NCI-H82 treated with DMSO at 0.1 percent for 48 hours (cell line): ENCODE measurements around the gene TWSG1.
"Not testable (repeated sequence)": the region's sequence is repeated elsewhere in the genome, so short reads cannot be mapped to it uniquely, and the experiment has no call there.

ENCODE experiments used
- DNase-seq: peaks from one replicate; lab custom pipeline; 2025; ENCODE audit not compliant: unreplicated experiment; lab: John Stamatoyannopoulos, UW

Gene TWSG1

DNA sequence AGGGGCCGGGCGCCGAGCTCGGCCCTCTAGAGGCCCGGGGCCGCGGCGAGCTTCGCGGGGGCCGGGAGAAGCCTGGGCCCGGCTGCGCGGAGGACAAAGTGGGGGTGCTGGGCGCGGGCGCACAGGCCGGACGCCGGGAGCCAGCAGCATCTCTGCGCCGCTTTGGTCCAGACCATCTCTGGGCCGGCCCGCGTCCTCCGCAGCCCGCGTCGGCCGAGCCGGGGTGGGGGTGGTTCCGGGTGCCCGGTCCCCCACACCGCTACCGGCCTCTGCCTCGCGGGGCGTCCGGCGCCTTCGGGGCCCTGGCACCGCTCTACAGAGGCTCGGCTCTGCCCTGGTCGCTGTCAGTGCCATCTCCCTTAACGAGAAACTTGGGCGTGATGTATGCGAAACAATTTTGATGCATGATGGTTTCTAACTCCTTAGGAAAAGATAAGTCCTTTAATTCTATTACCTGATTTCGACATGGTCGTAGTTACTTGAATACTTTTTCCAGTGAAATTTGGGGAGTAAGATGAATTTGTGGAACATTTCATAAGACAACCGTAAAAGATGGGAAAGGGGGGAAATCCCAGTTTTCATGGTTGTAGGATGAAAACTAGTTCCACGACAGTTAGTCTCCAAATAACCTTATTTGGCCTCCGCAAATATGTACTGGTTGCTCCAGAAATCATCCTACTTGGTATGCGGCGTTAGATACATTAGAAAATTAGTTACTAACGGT lies 562 bp downstream of the TWSG1 start:
- no peak for DNase-seq

DNA sequence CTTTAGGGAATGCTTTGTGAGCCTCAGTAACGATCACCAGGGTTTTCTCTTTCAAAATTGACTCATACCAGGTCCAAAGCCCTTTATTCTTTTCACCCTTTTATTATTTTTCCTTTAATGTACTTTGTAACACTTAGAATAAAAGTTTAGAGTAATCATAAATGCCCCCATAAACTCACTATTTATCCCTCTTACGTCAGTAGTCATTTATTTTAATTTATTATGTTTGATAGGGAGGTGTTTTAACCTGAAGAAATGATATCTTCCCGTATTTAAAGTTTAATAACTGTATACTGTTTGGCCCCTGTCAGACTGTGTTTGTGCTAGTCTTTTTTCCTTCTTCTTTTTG lies 1.1 kb downstream of the TWSG1 start:
- no peak for DNase-seq

DNA sequence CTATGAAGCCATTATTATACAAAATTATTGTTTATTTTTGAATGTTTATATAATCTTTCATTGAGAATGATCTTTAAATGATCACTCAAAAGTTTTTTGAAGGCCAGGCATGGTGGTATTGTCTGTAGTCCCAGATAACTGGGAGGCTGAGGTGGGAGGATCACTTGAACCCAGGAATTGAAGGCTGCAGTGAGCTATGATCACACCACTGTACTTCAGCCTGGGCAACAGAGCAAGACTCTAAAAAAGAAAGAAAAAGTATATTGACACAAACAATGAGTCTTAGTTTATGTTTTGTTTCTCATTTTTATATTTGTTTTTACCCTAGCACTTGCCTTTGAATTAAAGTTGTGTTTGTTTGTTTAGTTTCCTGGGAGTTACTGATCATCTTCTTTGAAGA lies 2.3 kb downstream of the TWSG1 start:
- no peak for DNase-seq

DNA sequence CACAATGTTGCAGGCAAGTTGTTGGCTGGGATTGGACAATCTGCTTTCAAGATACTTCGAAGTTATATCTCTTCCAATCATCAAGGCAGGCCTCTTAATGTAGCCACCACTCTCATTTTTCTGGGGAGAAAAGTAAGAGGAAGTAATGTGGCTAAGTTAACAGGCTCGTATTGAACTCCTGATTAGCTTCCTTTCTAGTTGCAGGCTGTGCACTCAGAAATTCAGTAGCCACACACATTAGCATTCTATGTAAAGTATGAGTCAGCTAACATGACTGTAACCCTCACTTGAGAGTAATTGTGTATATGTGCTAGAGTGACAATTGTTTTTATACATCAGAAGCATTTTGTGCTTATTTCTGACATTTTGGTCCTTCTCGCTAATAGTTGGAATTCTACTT lies 3.3 kb downstream of the TWSG1 start:
- no peak for DNase-seq

DNA sequence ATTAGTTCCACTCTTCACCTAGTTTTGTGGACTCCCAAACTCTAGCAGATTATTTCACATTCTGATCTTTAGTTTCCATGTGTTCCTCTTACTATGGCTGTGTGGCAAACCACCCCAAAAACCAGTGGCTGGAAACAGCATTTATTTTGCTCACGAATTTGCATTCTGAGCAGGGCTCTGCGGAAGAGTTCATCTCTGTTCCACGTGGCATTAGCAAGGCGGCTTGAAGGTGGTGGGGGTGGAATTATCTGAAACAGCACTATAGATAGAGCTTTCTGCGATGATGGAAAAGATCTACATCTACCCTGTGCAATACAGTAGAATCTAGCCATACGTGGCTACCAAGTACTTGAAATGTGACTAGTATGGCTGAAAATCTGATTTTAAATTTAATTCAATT lies 5.9 kb downstream of the TWSG1 start:
- no peak for DNase-seq

DNA sequence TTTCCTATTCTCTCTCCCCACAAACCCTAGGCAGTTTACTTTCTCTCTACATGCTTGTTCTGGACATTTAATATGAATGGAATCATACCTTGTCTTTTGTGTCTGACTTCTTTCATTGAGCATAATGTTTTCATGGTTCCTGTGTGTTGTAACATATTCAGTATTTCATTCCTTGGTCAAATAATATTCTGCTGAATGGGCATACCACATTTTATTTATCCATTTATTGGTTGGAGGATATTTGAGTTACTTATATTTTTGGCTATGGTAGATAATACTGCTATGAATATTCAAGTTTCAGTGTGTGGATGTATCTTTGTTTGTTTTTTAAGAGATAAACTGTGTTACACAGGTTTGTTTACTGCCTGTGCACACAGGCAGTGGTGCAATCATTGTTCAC lies 9.0 kb downstream of the TWSG1 start:
- DNase-seq = no peak

DNA sequence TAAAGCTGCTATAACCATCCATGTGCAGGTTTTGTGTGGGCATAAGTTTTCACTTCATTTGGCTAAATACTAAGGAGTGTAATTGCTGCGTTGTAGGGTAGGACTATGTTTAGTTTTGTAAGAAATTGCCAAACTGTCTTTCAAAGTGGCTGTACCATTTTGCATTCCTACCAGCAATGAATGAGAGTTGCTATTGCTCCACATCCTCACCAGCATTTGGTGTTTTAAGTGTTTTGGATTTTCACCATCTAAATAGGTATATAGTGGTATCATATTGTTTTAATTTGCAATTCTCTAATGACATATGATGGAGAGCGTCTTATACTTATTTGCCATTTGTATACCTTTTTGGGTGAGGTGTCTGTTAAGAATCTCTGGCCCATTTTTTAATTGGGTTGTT lies 12.2 kb downstream of the TWSG1 start:
- DNase-seq = no peak

DNA sequence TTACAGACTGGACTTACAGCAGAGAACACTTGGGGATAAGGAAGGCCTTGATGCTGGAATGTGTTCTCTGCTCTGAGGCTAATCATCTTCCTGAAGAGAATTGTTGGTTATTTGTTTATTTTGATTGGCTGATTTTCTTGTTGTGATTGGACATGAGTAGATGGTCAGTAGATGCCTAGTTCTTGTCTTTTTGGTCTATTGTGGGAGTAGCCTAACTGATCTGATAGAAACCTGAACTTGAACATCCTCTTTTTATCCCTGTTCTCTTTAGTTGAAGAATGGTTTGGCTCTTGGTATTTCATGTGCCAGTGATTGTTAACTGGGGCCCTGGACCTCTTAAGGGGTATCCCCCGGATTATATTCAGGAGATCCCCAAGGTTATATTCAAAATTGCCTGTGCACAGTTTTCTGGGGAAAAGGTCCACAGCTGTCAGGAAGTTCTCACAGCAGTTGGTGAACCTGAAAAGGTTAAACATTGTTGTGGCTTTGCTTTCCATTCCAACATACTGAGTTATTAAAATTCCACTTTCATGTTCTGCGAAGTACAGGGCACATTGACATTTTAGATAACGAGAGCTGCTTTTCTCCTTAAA lies 13.6 kb downstream of the TWSG1 start:
- DNase-seq = no peak

DNA sequence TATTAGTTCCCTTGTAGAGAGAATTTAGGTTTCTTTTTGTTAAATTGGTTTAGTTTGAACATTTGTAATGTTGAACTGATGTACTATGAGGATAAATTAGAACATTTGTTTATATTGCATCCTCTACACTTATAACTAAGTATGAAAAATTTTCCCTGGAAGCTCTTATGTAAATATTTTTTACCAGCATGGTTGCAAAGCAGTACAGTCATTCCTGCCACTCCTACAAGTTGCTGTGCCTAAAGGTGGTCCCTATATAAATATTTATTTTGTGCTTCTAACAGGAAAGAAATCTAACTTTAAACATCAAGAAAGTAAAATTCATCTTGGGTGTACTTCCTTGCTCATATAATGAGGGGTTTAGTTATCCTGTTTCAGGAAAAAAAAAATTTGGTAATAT lies 14.2 kb downstream of the TWSG1 start:
- DNase-seq = no peak

DNA sequence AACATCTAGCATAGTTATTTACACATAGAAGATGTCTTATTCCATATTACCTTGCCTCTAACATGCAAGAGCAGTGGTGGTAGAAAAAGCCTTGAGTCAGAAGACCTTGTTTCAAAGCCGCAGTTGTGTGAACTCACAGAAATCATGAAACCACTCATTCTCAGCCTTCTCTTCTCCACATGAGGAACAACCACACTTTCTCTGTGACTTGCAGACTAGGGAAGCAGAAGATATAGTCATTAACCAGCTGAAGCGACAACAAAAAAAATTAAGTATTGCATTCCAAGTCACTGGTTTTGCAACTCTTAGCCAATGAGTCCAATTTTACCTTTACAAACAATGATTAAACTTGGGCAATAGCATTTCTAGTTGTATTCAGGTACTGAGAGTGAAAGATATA lies 19.0 kb downstream of the TWSG1 start:
- DNase-seq = no peak

DNA sequence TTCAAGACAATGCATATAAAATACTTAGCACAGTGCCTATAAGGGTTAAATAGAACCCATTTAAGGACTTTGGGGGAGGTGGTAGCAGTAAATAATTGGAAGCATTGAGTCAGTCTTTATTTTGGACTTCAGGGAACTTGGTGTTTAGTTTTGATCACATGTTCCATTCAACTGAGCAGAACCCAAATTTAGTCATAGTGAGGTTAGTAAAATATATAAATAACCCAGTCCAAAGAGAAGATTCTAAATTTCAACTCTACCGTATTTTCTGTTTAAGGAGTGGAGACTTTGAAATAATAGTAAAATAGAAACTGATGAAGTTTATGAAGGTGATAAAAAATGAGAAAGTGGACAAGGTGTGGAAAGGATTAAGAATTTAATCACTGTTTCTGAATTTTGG lies 19.7 kb downstream of the TWSG1 start:
- no peak for DNase-seq

DNA sequence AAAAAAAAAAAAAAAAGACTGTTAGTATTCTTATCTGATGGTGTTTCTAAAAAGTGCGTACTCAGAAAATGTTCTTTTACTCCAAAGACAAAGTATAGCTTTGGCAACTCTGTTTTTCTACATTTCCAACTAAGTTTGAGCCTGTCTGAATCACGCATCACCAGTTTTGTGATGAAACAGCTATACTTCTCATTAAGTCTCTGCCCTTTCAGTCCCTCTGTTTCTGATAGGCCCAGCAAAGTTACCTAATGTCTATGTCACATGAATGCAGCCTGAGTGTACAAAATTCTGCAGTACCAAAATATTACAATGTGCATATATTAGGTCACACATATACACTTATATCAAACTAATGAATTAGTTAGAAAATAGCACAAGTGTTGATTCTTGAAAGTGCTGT lies 22.4 kb downstream of the TWSG1 start:
- DNase-seq = no peak

DNA sequence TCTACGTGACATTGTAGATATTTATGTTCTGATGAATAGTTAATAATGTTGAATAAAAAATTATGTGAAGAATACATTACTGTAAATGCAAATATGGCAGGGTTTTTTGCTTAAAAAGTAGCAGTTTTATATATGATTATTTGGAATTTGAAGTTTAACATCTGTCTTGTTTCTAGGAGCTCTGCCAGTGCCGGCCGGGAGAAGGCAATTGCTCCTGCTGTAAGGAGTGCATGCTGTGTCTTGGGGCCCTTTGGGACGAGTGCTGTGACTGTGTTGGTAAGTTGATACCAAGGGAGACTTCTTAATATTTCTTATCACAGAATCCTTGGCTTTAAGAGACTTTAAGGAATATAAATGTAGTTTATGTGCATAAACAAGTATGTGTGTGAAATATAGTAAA lies 25.2 kb downstream of the TWSG1 start:
- DNase-seq = no peak

DNA sequence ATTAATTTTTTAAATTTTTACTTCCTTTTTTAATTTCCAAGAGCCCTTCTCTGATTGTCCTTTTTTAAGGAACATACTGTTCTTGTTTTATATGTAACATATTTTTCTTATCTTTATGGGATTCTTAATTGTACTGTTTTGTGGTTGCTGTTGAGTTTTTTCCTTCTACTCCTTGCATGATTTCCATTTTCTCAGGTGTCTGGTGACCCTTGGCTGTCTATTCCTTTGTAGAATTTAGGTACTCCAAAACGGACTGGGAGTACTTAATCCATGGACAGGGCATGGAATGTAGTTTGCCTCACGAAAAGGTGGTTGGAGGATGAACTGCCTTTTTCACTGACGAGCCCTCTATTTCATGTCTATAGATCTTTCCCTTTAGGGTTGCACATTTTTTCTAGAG lies 26.6 kb downstream of the TWSG1 start:
- DNase-seq = no peak

DNA sequence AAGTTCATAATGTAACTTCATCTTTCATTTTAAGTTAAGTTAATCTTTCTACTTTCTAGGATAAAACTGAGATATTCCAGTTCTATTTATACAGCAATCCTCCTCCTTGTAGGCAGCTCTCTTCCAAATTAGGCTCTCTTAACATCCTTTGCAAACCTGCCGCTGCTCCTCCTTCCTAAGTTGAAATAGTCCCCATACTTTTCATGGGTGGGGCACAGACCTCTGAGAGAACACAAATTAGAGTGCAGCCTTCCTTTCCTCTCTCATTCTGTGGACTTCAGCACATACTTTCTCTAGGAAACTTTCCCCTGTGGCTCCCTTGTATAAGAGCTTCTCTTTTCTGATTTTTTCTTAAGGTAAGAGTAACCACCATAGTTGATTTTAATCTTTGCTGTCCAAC lies 28.3 kb downstream of the TWSG1 start:
- DNase-seq = no peak

DNA sequence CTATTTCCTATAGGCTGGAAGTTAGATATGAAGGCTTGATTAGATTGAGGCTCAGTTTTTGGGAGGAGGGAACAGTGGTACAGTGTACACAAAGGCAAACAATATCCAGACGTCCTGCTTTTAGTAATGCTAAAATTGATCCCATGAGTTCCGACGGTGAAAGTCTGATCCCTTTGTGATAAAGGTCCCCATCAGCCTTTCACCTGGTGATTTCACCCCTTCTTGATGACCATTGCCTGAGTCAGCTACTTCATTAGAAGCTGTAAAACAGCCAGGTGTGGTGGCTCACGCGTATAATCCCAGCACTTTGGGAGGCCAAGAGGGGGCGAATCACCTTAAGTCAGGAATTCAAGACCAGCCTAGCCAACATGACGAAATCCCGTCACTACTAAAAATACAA lies 29.7 kb downstream of the TWSG1 start:
- no peak for DNase-seq

DNA sequence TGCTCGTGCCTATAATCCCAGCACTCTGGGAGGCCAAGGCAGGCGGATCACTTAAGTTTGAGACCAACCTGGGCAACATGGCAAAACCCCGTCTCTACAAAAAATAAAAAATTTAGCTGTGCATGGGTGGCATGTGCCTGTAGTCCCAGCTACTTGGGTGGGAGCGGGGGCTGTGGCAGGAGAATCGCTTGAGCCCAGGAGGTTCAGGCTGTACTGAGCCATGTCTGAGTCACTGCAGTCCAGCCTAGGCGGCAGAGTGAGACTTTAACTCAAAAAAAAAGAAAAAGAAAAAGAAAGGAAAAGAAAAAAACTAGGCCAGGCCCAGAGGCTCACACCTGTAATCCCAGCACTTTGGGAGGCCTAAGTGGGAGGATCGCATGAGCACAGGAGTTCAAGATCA lies 30.8 kb downstream of the TWSG1 start:
- DNase-seq = no peak

DNA sequence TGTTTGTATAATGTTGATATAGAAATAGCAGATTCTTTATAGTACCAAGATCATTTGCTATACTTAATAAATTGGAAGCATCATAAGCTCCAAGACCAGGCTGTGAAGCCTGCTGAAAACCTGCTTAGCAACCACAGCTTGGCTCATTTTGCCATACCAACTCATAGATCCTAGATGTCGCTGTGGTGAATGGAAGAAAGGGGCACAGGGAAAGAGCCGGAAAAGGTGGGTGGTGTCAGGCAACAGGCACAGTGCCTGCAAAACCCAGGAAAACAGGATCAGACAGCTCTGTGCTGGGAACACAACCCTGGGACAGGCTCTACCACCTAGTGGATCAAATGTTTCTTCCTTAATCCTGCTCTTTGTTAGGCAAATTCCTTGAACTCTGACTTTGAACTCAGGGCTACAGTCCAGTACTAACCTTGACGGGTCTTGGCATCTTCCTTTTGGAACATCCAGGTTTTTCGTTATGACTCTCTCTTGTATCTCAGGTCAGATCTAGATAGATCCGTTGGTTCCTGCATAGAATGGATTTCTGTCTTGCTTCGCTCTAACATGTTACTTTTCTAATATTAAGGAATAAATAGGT lies 31.6 kb downstream of the TWSG1 start:
- no peak for DNase-seq

DNA sequence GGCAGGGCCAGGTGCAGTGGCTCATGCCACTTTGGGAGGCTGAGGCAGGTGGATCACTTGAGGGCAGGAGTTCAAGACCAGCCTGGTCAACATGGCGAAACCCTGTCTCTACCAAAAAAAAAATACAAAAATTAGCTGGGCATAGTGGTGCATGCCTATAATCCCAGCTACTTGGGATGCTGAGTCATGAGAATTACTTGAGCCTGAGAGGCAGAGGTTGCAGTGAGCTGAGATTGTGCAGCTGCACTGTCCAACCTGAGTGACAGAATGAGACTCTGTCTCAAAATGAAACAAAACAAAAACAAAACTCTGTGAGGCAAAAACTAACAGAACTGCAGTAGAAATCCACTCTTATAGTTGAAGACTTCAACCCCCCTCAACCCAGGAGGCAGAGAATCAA lies 38.7 kb downstream of the TWSG1 start:
- DNase-seq = not testable (repeated sequence)

DNA sequence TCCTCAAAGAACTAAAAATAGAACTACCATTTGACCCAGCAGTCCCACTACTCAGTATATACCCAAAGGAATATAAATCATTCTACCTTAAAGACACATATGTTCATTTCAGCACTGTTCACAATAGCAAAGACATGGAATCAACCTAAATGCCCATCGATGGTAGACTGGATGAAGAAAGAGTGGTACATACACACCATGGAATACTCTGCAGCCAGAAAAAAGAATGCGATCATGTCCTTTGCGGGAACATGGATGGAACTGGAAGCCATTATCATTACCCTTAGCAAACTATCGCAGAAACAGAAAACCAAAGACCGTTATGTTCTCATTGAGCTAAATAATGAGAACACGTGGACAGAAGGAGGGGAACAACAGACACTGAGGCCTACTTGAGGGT lies 44.5 kb downstream of the TWSG1 start:
- no peak for DNase-seq

DNA sequence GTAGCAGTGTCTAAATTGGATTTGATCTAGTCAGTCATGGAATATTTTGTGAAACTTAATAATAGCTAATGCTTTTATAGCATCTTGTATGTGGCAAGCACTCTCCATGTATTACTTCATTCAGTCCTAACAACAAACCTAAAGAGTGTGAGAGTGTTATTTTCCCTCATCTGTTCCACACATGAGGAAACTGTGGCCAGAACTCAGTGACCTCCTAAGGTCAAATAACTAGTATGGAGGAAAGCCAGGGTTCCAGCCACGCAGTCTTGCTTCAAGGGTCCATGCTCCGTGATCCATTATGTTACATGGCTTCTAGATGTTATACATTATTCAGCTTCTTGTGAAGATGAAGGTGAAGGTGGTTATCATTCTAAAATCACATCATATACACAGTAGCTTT lies 45.5 kb downstream of the TWSG1 start:
- DNase-seq = no peak

DNA sequence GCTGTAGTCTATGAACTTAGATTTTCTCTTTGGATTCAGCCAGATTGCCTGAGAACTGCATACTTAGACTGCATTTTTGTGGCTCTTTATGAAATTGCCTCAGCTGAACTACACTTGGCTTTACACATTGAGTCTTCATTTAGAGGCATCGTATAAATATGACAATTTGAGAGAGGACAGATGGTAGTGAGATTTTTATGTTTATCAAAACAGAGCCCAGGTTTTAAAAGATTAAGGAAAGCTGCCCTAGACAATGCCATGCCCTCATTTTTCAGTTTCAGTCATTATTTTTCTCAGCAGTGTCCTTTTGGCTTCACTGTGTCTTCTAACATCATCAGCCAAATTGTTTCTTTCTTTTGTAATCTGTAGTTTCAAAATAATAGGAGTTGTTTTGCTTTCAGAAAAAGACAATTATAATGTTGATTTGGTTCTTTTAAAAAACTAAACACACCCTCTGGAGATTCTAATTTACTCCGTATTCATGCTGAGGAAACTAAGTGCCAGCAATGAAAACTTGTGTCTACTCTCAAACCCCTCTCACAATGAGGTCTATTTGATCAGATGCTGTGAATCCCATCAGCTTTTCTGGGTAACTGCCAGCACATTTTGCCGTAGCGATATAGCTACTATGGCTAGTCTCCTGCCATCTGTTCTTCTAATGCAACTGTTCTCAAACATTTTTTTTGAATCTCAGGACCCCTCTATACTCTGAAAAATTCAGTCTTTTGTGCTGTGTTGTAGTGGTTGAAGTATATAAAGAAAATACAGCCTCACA lies 46.2 kb downstream of the TWSG1 start:
- DNase-seq = peak; percentile 4
